GM12801 (cell line): ENCODE data around the gene TBX4.

Experiments used
- TF ChIP-seq, protein P1 (sequence below): IDR thresholded peaks from one replicate; pipeline ENCODE4 v1.5.1; 2011; ENCODE audit warnings: control low read depth; ENCODE audit not compliant: insufficient read length; ENCODE audit errors: extremely low read depth

TBX4 gene

DNA sequence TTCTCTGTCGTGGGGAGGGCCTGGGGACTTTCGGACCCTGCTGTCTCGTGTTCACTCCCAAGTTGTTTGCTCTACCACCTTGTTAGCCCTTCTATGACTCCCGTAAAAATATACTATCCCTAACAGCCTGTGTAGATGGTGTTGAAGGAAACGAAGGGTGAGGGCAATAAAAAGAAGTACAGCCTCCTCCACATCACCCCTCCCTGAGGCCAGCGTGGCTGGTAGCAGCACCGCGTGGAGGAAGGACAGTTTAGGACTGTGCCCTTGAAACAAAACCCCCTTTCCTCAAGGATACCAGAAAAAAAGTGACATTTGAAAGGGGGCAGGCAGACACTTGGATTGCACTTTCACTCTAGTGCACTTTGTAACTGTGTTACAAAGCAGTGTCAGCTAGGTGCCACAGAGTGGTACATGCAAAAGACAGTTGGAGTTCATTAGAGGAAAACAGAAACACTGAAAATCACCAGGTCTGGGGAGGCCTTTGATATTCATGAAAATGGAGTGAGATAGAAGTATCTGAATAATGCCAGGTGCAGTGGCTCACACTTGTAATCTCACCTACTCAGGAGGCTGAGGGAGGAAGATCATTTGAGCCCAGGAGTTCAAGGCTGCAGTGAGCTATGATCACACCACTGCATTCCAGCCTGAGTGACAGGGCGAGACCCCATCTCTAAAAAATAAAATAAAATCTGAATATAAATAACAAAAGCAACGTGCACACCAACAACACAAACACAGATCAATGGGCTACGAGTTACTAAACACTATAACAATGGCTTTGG is 53.8 kb downstream of the TBX4 start:
- TF ChIP-seq, protein P1, sequence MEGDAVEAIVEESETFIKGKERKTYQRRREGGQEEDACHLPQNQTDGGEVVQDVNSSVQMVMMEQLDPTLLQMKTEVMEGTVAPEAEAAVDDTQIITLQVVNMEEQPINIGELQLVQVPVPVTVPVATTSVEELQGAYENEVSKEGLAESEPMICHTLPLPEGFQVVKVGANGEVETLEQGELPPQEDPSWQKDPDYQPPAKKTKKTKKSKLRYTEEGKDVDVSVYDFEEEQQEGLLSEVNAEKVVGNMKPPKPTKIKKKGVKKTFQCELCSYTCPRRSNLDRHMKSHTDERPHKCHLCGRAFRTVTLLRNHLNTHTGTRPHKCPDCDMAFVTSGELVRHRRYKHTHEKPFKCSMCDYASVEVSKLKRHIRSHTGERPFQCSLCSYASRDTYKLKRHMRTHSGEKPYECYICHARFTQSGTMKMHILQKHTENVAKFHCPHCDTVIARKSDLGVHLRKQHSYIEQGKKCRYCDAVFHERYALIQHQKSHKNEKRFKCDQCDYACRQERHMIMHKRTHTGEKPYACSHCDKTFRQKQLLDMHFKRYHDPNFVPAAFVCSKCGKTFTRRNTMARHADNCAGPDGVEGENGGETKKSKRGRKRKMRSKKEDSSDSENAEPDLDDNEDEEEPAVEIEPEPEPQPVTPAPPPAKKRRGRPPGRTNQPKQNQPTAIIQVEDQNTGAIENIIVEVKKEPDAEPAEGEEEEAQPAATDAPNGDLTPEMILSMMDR: no peak

DNA sequence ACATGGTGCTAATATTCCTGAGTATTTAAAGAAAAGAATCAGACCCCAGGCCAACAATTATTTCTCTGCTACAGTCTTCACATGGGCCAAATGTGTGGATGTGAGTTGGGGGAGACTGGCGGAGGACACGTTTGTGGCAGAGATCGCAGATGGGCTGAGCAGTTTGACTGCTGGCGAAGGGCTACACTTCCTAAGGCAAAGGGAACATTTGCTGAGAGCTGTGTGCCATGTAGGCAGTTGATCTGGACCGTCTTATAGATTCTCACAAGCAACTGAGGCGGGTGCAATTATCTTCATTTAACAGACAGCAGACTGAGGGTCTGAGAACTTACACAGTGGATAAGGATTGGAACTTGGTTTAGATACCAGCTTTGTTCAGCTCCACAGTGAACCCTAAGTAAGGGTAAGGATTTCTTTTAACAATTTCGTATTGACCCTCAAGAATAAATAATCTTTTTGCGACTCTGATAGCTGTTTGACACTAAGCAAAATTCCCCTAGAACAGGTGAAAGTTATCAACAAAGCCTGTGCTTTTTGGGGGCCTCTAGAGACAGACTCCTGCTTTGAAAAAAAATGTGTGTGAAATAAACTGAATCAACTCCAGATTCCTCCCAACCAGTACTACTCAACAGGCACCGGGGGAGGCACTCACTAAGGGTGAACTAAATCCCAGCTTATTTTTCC is 55.3 kb downstream of the TBX4 start:
- TF ChIP-seq, protein P1: no peak

DNA sequence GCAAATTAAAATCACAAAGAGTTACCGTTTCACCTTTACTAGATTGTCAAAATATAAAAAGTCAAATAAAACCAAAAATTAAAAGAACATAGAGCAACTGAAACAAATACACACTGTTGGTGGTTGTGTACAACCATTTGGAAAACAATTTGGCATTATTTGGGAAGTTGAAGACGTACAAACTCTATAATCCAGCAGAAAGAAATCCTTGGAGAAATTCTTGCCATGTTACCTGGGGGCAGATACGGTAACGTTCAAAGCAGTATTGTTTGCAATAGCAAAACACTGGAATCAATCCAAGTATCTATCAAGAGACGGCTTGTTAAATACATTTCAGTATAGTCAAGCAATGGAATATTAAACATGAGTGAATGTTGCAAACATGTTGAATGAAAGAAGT is 56.7 kb downstream of the TBX4 start:
- TF ChIP-seq, protein P1: no peak

DNA sequence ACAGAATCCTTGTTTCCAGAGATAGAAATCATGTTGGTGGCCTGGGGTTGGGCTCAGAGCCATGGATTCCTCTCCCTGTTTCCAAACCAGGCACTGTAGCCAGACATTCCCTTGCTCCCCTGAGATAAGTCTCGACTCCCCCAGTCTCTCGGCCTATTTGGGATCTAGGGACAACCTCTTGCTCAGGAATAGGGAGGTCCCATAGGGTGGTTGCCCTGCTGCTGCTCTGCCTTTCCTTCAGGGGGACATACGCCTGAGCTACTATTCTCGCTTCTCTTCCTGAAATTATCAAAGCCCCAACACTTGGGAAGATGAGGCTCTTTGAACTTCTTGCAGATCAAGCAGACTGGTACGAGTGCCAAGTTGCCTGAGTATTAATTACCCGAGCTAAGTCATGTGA is 58.0 kb downstream of the TBX4 start:
- TF ChIP-seq, protein P1: no peak

DNA sequence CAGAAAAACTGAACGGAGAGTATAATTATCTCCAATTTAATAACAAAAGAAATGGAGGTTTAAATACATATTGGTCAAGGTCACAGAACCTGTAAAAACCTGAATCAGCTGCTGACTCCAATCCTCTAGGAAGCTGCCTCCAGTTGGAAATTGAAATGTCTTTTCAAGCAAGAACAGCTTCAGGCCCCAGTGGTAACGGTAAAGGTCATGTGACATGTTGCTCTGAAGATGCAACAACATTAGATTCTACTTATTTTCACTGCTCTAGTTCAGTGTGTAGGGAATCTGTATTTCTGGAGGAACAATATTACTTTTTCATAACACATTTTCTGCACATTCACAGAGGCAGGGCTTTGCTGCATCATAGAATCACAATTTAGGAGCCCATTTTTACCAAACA is 58.8 kb downstream of the TBX4 start:
- TF ChIP-seq, protein P1: no peak

DNA sequence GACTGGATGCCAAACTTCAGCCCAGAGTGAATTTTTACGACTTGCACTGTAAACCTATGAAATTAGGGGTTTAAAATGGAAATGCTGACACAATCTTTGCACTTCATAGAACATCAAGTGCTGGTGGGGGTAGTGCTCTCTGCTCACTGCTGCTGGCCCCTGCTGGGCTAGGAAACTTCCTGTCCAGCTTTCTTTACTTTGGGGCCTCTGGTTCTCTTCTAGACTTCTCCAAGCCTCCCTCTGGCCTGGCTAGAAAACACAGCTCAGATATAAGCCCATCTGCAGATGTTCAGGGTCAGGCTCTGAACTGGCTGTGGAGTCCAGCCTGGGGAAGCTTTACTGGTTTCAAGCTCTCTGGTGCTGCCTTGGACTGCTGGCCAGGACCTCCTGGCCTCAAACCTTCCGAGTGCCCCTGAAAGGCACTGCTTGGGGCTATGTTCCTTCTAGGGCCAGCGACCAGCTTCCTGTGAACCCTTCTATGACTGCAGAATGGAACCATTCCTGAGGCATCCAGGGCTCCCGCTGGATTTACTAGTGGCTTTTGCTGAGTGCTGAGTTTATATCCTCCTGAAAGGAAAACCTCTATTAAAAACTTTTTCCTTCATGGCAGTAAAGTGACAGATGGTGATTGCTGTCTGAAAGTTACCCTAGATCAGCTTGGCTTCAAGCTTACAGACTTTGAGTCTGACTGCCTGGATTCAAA is 59.4 kb downstream of the TBX4 start:
- TF ChIP-seq, protein P1: no peak

DNA sequence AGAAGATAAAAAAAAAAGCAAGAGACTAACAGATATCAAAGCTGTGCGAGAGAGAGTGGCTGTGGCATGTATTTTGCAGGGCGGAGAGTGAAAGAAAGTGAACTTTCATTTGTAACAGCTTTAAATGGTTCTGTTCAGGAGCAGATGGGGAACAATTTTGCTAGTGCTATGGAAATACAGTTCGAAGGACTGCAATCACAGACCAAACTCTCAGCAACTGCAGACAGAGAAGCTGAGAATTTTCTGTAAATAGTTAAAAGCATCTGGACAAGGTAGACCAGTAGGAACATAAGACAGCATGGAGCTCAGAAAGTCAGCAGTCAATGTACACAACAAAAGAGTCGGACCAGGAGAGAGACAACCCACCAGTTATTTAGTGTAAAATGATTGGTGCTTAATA is 62.3 kb downstream of the TBX4 start:
- TF ChIP-seq, protein P1: no peak
